SK-N-SH treated with all-trans-retinoic acid at 6 μM for 48 hours (cell line): Measurements from ENCODE around the gene GALNT13.

Experiments
- ATAC-seq: fragments of 200-7000 bp; cut with Tn5 transposase; 3 replicates; pipeline ENCODE4 v1.9.1; 2020; ENCODE audit warnings: mild to moderate bottlenecking, moderate library complexity
- ARNTL ChIP-seq: fragments of 450-650 bp; formaldehyde crosslinking; IDR thresholded peaks from 2 replicates; pipeline ENCODE4 v1.5.0; 2020; ENCODE audit warnings: low read depth, mild to moderate bottlenecking, moderate library complexity, borderline replicate concordance
- BACH2 ChIP-seq: fragments of 250-450 bp; sonication (Bioruptor Pico); IDR thresholded peaks from 2 replicates; pipeline ENCODE4 v1.9.0; 2021; ENCODE audit warnings: mild to moderate bottlenecking, borderline replicate concordance
- CREB5 ChIP-seq: fragments of 250-450 bp; sonication (Bioruptor Pico); IDR thresholded peaks from 2 replicates; pipeline ENCODE4 v1.5.1; 2020; ENCODE audit warnings: low read depth, mild to moderate bottlenecking, moderate library complexity
- CSDC2 ChIP-seq: fragments of 250-450 bp; sonication (Bioruptor Pico); IDR thresholded peaks from 2 replicates; pipeline ENCODE4 v1.5.0; 2020; ENCODE audit warnings: mild to moderate bottlenecking, moderate library complexity
- ESRRG ChIP-seq: fragments of 250-450 bp; sonication (Bioruptor Pico); IDR thresholded peaks from 2 replicates; pipeline ENCODE4 v1.6.1; 2021; ENCODE audit warnings: mild to moderate bottlenecking
- GLIS3 ChIP-seq: fragments of 250-450 bp; sonication (Bioruptor Pico); IDR thresholded peaks from 2 replicates; pipeline ENCODE4 v1.5.0; 2020; ENCODE audit warnings: mild to moderate bottlenecking, moderate library complexity
- ISL1 ChIP-seq: fragments of 250-450 bp; sonication (Bioruptor Pico); IDR thresholded peaks from 2 replicates; pipeline ENCODE4 v2.1.2; 2022; ENCODE audit warnings: mild to moderate bottlenecking, moderate library complexity
- OSR1 ChIP-seq: fragments of 250-450 bp; sonication (Bioruptor Pico); IDR thresholded peaks from 2 replicates; pipeline ENCODE4 v1.8.0; 2022; ENCODE audit warnings: moderate library complexity, mild to moderate bottlenecking, inconsistent platforms
- PATZ1 ChIP-seq: fragments of 250-450 bp; sonication (Bioruptor Pico); IDR thresholded peaks from 2 replicates; pipeline ENCODE4 v1.8.0; 2020; ENCODE audit warnings: mild to moderate bottlenecking, moderate library complexity, borderline replicate concordance
- POU6F1 ChIP-seq: fragments of 250-450 bp; sonication (Bioruptor Pico); IDR thresholded peaks from 2 replicates; pipeline ENCODE4 v1.8.0; 2021; ENCODE audit warnings: low read depth, mild to moderate bottlenecking, moderate library complexity, borderline replicate concordance
- PPARA ChIP-seq: fragments of 250-450 bp; sonication (Bioruptor Pico); IDR thresholded peaks from 2 replicates; pipeline ENCODE4 v1.5.0; 2020; ENCODE audit warnings: mild to moderate bottlenecking, borderline replicate concordance
- RARB ChIP-seq: fragments of 250-450 bp; sonication (Bioruptor Pico); IDR thresholded peaks from 2 replicates; pipeline ENCODE4 v1.8.0; 2021; ENCODE audit warnings: mild to moderate bottlenecking, moderate library complexity
- SNAI2 ChIP-seq: fragments of 250-450 bp; sonication (Bioruptor Pico); IDR thresholded peaks from 2 replicates; pipeline ENCODE4 v1.5.0; 2020; ENCODE audit warnings: mild to moderate bottlenecking, moderate library complexity
- TOX ChIP-seq: fragments of 250-450 bp; sonication (Bioruptor Pico); IDR thresholded peaks from 2 replicates; pipeline ENCODE4 v1.8.0; 2021; ENCODE audit warnings: mild to moderate bottlenecking, moderate library complexity, borderline replicate concordance
- TSHZ2 ChIP-seq: fragments of 250-450 bp; sonication (Bioruptor Pico); IDR thresholded peaks from 2 replicates; pipeline ENCODE4 v1.5.0; 2020; ENCODE audit warnings: mild to moderate bottlenecking, moderate library complexity
- ZC3H10 ChIP-seq: fragments of 250-450 bp; sonication (Bioruptor Pico); IDR thresholded peaks from 2 replicates; pipeline ENCODE4 v1.5.1; 2021; ENCODE audit warnings: mild to moderate bottlenecking, moderate library complexity
- ZFP3 ChIP-seq: fragments of 250-450 bp; sonication (Bioruptor Pico); IDR thresholded peaks from 2 replicates; pipeline ENCODE4 v1.5.0; 2020; ENCODE audit warnings: mild to moderate bottlenecking, moderate library complexity
- ZFP30 ChIP-seq: fragments of 450-650 bp; formaldehyde crosslinking; IDR thresholded peaks from 2 replicates; pipeline ENCODE4 v1.5.0; 2022; ENCODE audit warnings: mild to moderate bottlenecking, moderate library complexity
- ZNF565 ChIP-seq: fragments of 450-650 bp; formaldehyde crosslinking; conservative IDR thresholded peaks from 2 replicates; pipeline ENCODE4 v1.5.0; 2020; ENCODE audit warnings: low read depth, mild to moderate bottlenecking, moderate library complexity

Gene GALNT13

GRCh38 chr2:154350911-154351310, 479.2 kb downstream of the GALNT13 start:
- TF ChIP-seq BACH2 (CRISPR knock-in tag) (no peak), PATZ1 (CRISPR knock-in tag) (no peak), ISL1 (CRISPR knock-in tag) (no peak), ZC3H10 (CRISPR knock-in tag) (no peak), ZNF565 (CRISPR knock-in tag) (no peak), RARB (CRISPR knock-in tag) (no peak), CSDC2 (CRISPR knock-in tag) (no peak), SNAI2 (CRISPR knock-in tag) (no peak), OSR1 (CRISPR knock-in tag) (no peak), GLIS3 (CRISPR knock-in tag) (no peak), POU6F1 (no peak), TOX (CRISPR knock-in tag) (no peak), TSHZ2 (CRISPR knock-in tag) (no peak), ZFP30 (CRISPR knock-in tag) (no peak), PPARA (CRISPR knock-in tag) (no peak), ESRRG (CRISPR knock-in tag) (no peak), ARNTL (CRISPR knock-in tag) (no peak), ZFP3 (CRISPR knock-in tag) (no peak), CREB5 (CRISPR knock-in tag) (no peak)
- no peak for ATAC-seq

- ATAC-seq: no peak
- no peak for TF ChIP-seq SNAI2 (CRISPR knock-in tag)
- no peak for TF ChIP-seq BACH2 (CRISPR knock-in tag)
- no peak for TF ChIP-seq PPARA (CRISPR knock-in tag)
- no peak for TF ChIP-seq CREB5 (CRISPR knock-in tag)
- no peak for TF ChIP-seq TSHZ2 (CRISPR knock-in tag)
- no peak for TF ChIP-seq TOX (CRISPR knock-in tag)
- no peak for TF ChIP-seq ZC3H10 (CRISPR knock-in tag)
- no peak for TF ChIP-seq CSDC2 (CRISPR knock-in tag)
- no peak for TF ChIP-seq ARNTL (CRISPR knock-in tag)
- no peak for TF ChIP-seq ZFP3 (CRISPR knock-in tag)
- TF ChIP-seq, all 23 proteins: peak for 0
Measured at GRCh38 chr2:154361276-154361675, 489.6 kb downstream of the GALNT13 start.
